Raji (cell line): ENCODE measurements around the gene IRAK2.

Experiments used
- POLR2A ChIP-seq: IDR thresholded peaks from 2 replicates; pipeline ENCODE4 v1.6.1; 2011; ENCODE audit warnings: low read depth, low read length, control low read depth; ENCODE audit not compliant: insufficient read depth

IRAK2 gene

DNA sequence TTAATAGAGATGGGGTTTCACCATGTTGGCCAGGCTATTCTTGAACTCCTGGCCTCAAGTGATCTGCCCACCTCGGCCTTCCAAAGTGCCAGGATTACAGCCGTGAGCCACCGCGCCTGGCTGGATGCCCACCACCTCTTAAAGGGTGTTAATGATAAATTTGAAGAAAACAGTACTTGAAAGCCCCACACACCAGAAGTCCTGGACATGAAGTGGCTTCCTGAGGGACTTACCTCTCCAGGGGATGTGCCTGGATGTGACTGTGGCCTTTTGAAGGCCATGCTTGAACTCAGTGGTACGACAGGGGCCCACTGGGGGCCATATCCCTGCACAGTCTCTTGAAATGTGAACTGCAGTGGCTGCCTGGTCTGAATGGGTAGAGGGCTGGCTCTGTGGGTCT, 18.2 kb downstream of the IRAK2 start:
- no peak for TF ChIP-seq POLR2A

DNA sequence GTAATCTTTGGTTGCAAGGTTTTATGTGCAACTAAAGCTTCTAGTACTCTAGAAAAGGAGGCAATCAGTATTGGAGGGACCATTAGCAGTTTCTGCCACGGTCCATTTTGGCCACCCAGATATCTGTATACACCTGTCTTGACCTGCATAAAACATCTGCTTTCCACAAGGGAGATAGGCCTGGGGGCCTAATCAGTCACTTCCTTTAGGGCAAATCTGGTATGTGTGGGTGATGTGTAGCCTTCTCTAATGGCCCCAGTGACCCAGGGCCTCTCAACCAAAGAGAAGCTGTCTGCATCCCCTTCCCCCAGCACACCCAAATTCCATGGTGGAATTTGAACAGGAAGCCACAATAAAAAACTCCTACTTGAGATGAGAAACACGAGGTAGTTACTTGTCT, 19.5 kb downstream of the IRAK2 start:
- TF ChIP-seq POLR2A = no peak

DNA sequence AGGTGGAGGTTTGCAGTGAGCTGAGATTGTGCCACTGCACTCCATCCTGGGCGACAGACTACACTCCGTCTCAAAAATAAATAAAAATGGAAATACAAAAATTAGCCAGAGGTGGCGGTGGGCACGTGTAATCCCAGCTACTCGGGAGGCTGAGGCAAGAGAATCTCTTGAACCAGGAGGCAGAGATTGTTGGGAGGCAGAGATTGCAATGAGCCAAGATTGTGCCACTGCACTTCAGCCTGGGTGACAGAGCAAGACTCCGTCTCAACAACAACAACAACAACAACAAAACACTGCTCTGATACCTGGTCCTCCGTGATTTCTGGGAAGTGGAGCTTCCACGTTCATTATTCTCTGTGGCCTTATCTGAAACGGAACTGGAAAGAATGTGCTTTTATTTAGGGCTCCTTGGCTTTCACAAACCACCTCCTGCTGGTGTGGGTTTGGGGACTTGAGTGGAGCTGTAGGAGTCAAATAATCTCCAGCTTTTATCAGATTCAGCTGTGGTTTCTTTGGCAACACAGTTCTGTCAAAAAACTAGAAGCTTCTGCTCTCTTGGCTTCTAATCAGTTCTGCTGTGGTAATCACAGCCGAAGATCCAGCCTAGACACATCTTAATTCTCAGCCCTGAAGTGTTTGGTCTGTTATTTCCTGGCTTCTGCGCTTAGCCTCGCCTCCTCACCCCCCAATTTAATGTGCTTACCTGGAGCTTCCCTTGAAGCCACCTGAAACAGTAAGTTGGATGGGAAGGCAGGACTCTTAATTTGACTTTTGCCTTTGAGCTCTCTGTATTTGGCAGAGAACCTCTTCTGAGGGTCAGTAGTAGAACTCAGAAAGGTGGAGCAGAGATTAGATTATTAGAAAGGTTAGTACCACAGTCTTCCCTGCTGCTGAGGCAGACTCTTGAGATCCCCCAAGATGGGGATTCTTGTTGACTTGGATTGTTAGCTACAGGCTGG, 21.4 kb downstream of the IRAK2 start:
- no peak for TF ChIP-seq POLR2A

DNA sequence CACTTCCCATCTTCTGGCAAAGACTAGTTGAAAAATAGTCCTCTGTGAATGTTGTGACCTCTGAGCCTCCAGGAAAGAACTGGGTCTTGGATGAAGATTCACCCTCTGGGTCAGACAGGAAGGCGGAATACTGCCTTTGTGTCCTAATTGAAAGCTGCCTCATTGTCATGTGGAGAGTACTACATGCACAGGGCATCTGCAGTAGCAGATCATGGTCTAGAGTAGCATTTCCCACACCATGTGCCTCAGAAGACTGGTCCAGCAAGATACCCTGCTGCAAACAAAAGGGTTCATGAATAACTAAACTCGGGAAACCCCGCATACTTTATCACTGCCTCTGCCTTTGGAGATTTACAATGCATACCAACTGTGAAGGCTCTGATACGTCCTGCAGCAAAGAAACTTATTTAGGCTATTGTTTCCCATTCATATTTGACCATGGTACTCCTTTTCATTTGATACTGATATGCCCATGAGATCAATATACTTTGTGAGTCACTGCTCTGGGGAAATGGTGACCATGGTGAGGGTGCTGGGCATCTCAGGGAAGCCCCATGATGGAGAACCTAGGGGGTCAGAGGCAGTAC, 22.7 kb downstream of the IRAK2 start:
- no peak for TF ChIP-seq POLR2A

DNA sequence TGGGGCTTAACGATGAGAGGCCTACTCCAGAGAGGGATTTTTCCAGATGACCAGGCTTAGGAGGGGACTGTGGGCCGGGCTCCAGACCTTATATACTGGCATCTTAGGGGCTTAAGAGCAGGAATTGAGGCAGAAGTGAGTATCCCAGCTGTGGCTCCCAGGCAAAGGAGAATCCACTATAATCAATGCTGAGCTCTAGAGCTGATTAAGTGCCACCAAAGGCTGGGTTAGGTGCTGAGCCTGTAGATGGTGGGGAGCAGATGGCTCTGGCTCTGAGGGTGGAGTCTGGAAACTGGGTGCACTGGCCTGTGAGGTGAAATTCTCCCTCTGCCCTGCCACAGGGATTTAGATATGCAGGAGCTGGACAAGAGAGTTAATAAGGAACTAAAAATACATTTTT, 23.2 kb downstream of the IRAK2 start:
- TF ChIP-seq POLR2A = no peak

DNA sequence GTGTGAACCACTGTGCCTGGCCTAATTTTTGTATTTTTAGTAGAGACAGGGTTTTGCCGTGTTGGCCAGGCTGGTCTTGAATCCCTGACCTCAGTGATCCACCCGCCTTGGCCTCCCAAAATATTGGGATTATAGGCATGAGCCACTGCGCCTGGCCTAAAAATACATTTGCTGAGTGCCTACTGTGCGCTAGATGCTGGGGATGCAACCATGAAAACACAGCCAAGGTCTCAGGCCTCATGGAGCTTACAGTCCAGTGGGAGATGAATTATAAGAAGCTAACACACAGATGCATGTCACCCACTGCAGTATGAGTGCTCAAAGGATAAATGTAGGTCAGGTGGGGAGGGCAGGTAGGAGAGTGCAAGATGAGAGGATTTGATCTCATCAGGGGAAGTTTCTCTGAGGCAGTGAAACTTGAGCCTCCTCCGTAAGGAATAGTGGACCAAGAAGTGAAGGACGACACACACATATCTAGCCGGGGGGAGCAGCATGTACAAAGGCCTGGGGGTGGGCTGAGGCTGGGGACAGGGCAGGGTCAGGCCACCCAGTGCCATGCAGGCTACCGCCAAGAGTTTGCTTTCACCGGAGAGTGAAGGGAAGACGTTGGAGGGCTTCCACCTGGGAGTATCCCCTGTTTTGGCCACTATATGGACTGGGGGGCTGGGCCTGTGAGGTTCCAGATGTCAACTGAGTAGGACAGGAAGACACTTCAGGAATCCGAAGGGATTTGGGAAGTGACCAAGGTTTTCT, 24.3 kb downstream of the IRAK2 start:
- TF ChIP-seq POLR2A = no peak

DNA sequence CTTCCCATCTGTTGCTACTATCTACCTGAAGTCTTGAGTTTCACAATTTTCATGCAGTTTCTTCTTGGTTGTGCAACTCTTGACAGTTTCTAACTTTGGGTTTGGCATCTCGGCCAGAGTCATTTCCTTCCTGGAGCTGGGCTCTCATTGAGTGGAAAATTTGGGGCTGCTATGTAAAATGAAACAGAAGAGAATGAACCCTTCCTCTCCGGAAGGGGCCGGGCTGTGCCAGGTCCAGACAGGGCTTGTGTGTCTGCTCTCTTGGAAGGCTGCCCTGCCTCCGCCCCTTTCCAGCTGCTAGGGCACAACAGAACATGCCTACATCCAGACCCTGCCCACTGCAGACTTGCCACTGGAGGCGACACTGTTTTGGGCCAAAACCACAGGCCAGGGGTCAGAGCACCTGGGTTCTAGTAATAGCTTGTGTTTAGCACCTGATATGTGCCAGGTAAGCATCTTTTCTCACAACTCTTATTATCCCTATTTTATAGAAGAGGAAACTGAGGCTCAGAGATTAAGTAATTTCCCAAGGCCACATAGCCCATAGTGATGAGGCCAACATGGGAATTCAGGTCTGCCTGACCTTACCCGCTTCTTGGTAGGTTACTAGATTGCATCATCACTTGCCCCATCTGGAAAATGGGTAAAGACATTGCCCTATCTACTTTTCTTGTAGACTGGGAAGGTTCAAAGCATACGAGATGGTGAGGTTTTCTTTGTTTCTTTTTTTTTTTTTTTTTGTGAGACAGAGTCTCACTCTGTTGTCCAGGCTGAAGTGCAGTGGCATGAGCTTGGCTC, 25.0 kb downstream of the IRAK2 start:
- no peak for TF ChIP-seq POLR2A

DNA sequence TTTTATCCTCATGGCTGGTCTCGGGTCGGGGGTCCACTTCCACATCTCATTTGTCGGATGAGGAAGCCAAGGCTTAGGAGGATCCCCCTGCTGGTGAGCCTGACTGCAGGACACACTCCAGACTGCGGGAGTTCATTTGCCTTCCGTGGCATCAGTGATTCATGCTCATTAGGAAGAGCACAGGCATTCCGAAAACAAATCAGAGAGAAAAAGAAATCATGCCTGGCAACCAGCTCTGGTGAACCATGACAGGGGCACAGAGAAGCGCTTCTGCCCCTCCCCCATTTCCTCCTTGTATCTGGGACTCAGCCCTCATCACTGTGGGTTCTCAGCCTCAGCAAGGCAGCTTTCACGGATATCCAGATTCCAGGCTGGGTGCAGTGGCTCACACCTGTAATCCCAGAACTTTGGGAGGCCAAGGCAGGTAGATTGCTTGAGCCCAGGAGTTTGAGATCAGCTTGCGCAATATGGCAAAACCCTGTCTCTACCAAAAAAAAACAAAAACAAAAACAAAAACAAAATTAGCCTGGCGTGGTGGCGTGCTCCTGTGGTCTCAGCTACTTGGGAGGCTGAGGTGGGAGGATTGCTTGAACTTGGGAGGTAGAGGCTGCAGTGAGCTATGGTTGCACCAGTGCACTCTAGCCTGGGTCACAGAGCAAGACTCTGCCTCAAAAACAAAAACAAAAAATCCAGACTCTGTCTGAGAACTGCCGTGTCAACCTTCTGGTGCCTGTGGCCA, 28.4 kb downstream of the IRAK2 start:
- no peak for TF ChIP-seq POLR2A

DNA sequence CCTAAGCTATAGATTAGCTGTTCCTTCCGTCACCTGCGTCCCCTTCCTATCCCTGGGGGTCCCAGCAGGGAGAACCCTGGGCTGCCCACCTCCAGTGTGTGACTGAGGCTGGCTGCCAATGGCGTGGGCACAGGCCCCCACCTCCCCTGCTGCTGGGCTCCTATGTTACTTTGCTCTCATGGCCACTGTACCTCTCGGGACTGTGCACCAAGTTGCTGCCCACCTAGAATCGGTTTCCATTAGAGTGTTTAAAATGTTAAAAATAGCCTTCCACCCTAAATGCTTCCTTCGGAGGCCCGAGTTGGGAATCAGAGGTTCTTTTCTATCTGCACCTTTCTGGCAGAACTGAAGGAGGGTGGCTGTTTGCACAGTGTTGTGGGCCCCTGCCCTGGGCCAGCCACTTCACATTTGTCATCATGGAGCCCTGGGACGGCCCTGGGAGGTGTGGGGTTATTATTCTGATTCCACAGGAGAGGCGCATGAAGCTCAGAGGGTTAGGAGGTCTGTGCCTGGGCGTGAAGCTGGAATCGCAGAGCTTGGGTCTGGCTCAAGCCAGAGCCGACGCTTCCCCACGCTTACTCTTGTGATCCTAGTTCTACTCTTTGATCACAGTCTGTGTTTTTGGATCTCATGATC, 29.1 kb downstream of the IRAK2 start:
- TF ChIP-seq POLR2A = no peak

DNA sequence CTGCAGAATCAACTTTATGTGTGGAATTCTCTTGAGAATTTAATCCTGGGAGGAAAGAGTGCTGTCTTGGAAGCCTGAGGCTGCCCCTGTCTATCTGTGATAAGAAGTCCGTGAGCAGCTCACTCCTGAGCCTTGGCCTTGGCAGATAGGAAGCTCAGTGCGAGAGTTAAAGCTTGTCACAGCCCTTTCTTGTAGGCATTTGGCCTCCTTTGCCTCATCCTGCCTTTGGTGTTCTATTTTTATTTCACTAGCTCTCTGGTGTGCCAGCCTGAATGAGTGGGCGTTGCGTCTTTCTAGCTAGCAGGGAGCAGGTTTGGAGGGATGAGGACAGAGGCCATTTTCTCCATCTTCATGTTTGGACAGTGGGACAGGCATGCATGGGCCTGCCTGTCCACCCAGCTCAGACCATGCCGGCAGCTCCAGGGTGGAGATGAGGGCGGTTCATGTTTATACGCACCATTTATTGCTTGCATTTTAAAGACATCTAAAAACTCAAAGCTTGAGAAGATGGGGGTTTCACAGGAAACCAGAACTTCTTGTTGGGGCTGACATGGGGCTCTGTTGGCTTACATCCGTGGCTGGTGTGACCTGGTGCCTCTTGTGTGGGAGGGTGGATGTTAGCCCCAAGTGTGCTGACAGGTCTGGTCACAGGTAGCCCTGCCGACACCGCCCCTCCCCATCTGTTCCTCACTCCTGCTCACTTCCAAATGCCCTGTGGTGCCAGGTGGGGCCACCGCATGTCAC, 29.8 kb downstream of the IRAK2 start:
- TF ChIP-seq POLR2A = no peak

DNA sequence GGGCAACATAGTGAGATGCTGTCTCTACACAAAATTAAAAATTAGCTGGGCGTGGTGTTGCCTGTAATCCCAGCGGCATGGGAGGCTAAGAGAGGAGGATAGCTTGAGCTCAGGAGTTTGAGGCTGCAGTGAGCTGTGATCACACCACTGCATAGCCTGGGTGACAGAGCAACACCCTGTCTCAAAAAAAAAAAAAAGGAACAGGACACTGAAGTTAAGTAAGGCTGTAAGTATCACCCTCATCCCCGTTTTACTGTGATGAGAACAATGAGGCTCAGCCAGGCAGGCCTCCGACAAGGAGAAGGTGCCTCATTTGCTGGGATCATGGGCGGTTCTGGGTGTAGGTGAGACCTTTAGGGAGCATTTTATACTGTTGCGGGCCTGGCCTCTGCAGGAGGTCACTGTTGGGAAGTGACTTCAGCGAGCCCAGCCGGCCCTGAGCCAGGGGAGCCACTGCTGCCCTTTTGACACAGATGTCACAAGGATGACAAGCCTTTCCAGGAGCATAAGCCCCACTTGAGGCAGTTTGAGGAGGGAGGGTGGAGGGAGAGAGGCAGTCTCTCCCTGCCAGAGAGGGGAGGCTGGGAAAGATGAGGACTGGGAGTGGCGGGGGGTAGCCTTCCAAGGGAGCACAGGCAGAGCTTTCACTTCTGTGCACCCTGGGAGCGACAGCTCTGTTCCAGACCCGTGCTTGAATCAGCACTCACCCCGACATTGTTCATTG, 30.8 kb downstream of the IRAK2 start:
- no peak for TF ChIP-seq POLR2A

DNA sequence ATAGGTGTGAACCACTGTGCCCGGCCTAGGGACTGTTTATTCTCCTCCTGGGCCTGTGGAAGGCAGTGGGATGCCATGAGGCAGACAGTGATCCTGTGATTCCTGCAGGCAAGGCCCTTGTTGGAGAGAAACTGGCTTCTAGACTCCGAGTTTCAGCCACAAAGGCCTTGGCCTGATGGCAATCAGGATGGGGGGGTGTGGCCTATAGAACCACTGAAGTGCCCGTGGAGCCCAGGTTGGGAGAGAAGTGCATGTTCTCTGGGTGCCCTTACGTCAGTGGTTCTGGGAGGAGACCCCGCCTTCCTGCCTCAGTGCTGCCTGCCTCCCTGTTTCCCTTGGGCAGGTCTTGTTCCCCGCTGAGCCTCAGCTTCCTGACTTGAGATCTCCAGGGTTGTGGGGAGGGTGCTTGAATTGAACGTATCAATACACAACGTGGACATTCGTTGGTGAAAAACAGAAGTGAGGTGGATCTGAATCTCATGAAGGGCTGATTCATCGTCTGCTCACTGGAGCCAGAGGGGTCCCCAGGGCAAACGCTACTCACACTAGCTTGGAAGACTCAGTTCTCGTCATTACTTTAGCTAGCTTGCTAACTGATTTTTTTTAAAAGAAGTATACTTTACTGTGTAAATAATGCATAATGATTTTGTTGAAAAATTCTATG, 31.8 kb downstream of the IRAK2 start:
- TF ChIP-seq POLR2A = no peak
